Adrenal gland (tissue), 12 donors: ENCODE data around the gene SBSN. TPM values are rescaled to one million over a fixed set of nuclear protein-coding genes. Genes with fewer than 3 reads are reported as not detected.
A peak's percentile ranks its signal among the peaks of the same experiment; 100 is the strongest.

ENCODE experiments used
- DNase-seq, 7 donors: peaks; one replicate each; pipeline ENCODE4 v3.0.0-alpha.2; 2019 to 2020
- H3K27ac ChIP-seq, 5 donors: fragments of 200-600 bp; sonication (generic) in 4 of 5; 1 replicate in 3 of 5; 2 replicates in 2 of 5; pipeline versions ENCODE4 v1.5.1 to v1.8.0; 2016 to 2020; ENCODE audit warnings: mild to moderate bottlenecking in 1 of 5
- H3K27me3 ChIP-seq: fragments of 200-600 bp; 2 replicates; pipeline ENCODE4 v1.8.0; 2021
- H3K36me3 ChIP-seq, 2 donors: fragments of 200-600 bp; replicated peaks in 1 of 2; 1 replicate in 1 of 2; 2 replicates in 1 of 2; pipeline versions ENCODE4 v1.5.1 to v1.8.0; 2018 to 2022
- H3K4me1 ChIP-seq, 2 donors: fragments of 200-600 bp; replicated peaks in 1 of 2; 1 replicate in 1 of 2; 2 replicates in 1 of 2; pipeline versions ENCODE4 v1.5.1 to v1.8.0; 2018 to 2021
- H3K4me3 ChIP-seq, 4 donors: fragments of 200-600 bp; sonication (generic) in 3 of 4; one replicate each; pipeline ENCODE4 v1.5.1; 2016 to 2018
- H3K9me3 ChIP-seq, 3 donors: fragments of 200-600 bp; sonication (generic) in 1 of 3; replicated peaks in 1 of 3; 1 replicate in 2 of 3; 2 replicates in 1 of 3; pipeline versions ENCODE4 v1.5.1 to v1.8.0; 2016 to 2021
- CTCF ChIP-seq, 6 experiments: fragments of 450-650 bp in 4 of 6; fragments of 200-600 bp in 2 of 6; sonication (generic) in 1 of 6; IDR thresholded peaks; 1 replicate in 5 of 6; 2 replicates in 1 of 6; pipeline versions ENCODE4 v1.5.1 to v1.8.0; 2016 to 2021; ENCODE audit warnings: antibody characterized with exemption in 6 of 6, mild to moderate bottlenecking in 2 of 6, moderate library complexity in 1 of 6
- POLR2A ChIP-seq, 2 donors: fragments of 450-650 bp; IDR thresholded peaks; one replicate each; pipeline ENCODE4 v1.6.1; 2017; ENCODE audit warnings: antibody characterized with exemption in 2 of 2, mild to moderate bottlenecking in 2 of 2, moderate library complexity in 1 of 2
- WGBS, 4 donors: extraction: QIAGEN DNeasy Blood & Tissue Kit in 2 of 4; methylation state at CpG; one replicate each; pipeline versions ENCODE4 v1.1.5 to v1.1.7; 2013 to 2017; 5-methylcytosine and 5-hydroxymethylcytosine counted together
- intact Hi-C, 2 donors: fragments of 100-400 bp; cut with DNase I; formaldehyde crosslinking; loops; one replicate each; pipeline versions ENCODE4 v1.14.1 to v1.15.0; 2022 to 2023
- polyA plus RNA-seq, 3 donors: library from polyadenylated mRNA; stranded (reverse); fragments of 200-250 nt in 2 of 3; fragments of 350-450 nt in 1 of 3; fragmentation: Illumina TruSeq in 1 of 3; extraction: RNeasy Lipid Tissue Mini Kit (QIAGEN cat#74804) in 1 of 3; gene quantifications; one replicate each; pipeline ENCODE4 v1.2.3, GENCODE V29; 2013 to 2014
- total RNA-seq, 9 donors: library from RNA; depleted of rRNA in 4 of 9; stranded (reverse); fragments of >200 nt in 4 of 9; fragments of 120-200 nt in 1 of 9; fragmentation: NEBNext Ultra II Directional in 1 of 9; extraction: Animal tissue kit (Norgen Biotek cat#: 25700) in 1 of 9; gene quantifications; one replicate each; pipeline versions ENCODE4 v1.1.0 to v1.2.4, GENCODE V29; 2013 to 2023
- donor health status: healthy with polysubstance abuse.
- donor health status: Bipolar disorder and iron deficiency.
- donor health status: DM: yes; HTN: yes; CAD: no.
- donor health status: DM: no; HTN: no; CAD: no.
- donor health status: DM: no; HTN: no; CAD: no.
- donor health status: DM: yes; HTN: yes; CAD: no.

Gene SBSN
- total and polyA plus RNA-seq, 12 donors = 0.77 TPM; not detected in 11

GRCh38 chr19:35566738-35567137, 38.6 kb upstream of the SBSN start:
- no peaks in the 10 kb centered on the region for H3K9me3 ChIP-seq
- peak in 1 of 7 donors; percentile 12 for DNase-seq
- H3K4me1 ChIP-seq = peaks cover 15 to 19% of the 10 kb centered on the region in 2 donors
- no peaks in the 10 kb centered on the region for H3K36me3 ChIP-seq
- H3K27ac ChIP-seq = no peak overlapping the region
- no peak overlapping the region for H3K4me3 ChIP-seq
- no peak for TF ChIP-seq CTCF (IDR thresholded peaks at IDR 0.05)
- TF ChIP-seq POLR2A (IDR thresholded peaks at IDR 0.05) = no peak
- 89 to 91% (median 90%) methylated on average over 6 to 7 of the region's 7 CpGs for WGBS, 4 donors
- no peaks in the 10 kb centered on the region for H3K27me3 ChIP-seq
- intact Hi-C loops = no loop called here

- no peaks in the 10 kb centered on the region for H3K9me3 ChIP-seq
- WGBS, 4 donors = 50 to 67% (median 53%) methylated on average over 10 to 12 of the region's 12 CpGs
- intact Hi-C loops = no loop called here
- DNase-seq = peak in 3 of 7 donors; percentile 40 to 60 (median 42)
- no peak for TF ChIP-seq POLR2A (IDR thresholded peaks at IDR 0.05)
- no peak for TF ChIP-seq CTCF (IDR thresholded peaks at IDR 0.05)
- H3K27me3 ChIP-seq = no peaks in the 10 kb centered on the region
- peak overlapping the region in 2 of 5 donors; percentile 5 to 40 for H3K27ac ChIP-seq
- no peak overlapping the region for H3K4me3 ChIP-seq
- H3K4me1 ChIP-seq = peaks cover 15 to 17% of the 10 kb centered on the region in 2 donors
- no peaks in the 10 kb centered on the region for H3K36me3 ChIP-seq
These were observed 37.1 kb upstream of the SBSN start for GRCh38 chr19:35565016-35565856.

- no peaks in the 10 kb centered on the region for H3K9me3 ChIP-seq
- H3K4me1 ChIP-seq = peaks cover 2 to 7% of the 10 kb centered on the region in 2 donors
- H3K36me3 ChIP-seq = no peaks in the 10 kb centered on the region
- intact Hi-C loops = no loop called here
- no peak for TF ChIP-seq POLR2A (IDR thresholded peaks at IDR 0.05)
- TF ChIP-seq CTCF (IDR thresholded peaks at IDR 0.05) = no peak
- 76 to 80% (median 80%) methylated on average over 9 to 15 of the region's 15 CpGs for WGBS, 4 donors
- no peak within 1 kb of the TSS for H3K4me3 ChIP-seq
- H3K27me3 ChIP-seq = no peaks in the 10 kb centered on the region
- no peak within 1 kb of the TSS for H3K27ac ChIP-seq
- DNase-seq = peak in 2 of 7 donors; percentile 12 to 23
These were observed 35.2 kb upstream of the SBSN start, which contains the start of gene ATP4A for GRCh38 chr19:35563207-35563829. TSS of gene ATP4A (minus strand) at chr19:35563658. CDS start at chr19:35563629, 29 bp downstream.

GRCh38 chr19:35562776-35563175, 34.7 kb upstream of the SBSN start:
- Histone ChIP-seq H3K9me3 (no peaks in the 10 kb centered on the region), H3K27ac (no peak overlapping the region), H3K4me3 (no peak overlapping the region), H3K36me3 (no peaks in the 10 kb centered on the region), H3K4me1 (peaks cover 6 to 10% of the 10 kb centered on the region in 2 donors), H3K27me3 (no peaks in the 10 kb centered on the region)
- 52 to 65% (median 63%) methylated on average over 2 of the region's 2 CpGs for WGBS, 4 donors
- intact Hi-C loops = no loop called here
- DNase-seq = peak in 1 of 7 donors; percentile 11
- no peak for TF ChIP-seq CTCF (IDR thresholded peaks at IDR 0.05)
- TF ChIP-seq POLR2A (IDR thresholded peaks at IDR 0.05) = no peak
